ENCODE data around the gene AREL1.

AREL1 gene

DNA sequence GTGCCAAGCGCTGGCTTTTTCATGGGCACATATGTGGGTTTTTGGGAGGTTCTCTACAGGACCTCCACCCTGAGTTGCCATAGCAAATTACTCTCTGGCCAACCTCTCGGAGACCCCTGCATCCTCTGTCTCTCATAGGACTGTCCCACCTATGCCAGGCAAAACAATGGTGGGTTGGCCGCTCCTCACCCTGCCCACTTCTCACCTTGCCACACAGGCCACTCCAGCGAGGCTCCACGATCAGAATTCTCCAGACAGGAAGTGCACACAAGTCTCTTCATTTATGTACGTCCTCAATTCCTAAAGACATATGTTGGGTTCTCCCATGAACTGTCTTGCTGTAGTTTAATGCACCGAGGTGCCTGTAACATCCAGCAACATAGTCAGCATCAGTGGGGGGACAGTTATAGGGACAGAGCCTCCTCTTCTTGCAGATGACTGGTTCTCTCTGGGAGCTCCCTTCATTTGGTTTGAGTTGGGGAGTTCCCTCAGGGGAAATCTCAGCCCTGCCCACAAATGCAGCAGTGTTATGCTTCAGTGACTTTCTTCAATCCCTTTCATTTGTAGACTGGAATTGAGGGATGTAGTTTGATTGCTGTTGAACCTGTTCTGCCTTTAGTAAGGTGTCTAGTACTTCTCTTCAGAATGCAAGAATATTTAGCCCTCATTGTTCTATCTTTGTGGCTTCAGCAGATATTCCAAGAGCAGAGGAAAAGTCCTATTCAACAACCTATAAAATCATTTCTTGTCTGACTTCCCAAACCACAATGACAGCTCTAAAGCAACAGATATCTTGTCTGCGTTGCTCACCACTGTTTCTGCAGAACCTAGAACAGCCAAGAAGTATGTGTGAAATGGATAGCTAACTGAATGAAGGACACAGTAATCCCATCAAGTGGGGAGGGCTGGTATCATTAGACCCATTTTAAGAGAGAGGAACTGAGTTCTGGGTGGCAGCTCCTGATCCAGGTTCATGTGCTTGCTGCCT is 98.1 kb downstream of the AREL1 start:
- TF ChIP-seq CTCF (IDR thresholded peaks at IDR 0.05; ENCODE audit: insufficient read depth, low read length, missing control alignments), result no peak
- POLR2A ChIA-PET, result interaction anchor here (0.6 to 0.9 kb wide), 3 partner anchors 43 to 149 kb away, joined by 3 to 5 read pairs (median 4); no protein-coding TSS in a partner anchor
- DNase-seq (ENCODE audit: low read depth, low spot score), result no peak
- CTCF ChIA-PET, result interaction anchor here (0.8 to 3.1 kb wide), 20 partner anchors 8 to 246 kb away, joined by 3 to 11 read pairs (median 3); no protein-coding TSS in a partner anchor
- no peak overlapping the region for H3K4me3 ChIP-seq (ENCODE audit: low read depth, low read length)

- ChIA-PET POLR2A (interaction anchor here (1.0 to 1.9 kb wide), 2 partner anchors 21 to 150 kb away, joined by 3 to 9 read pairs; partner anchors contain the start of gene YLPM1), CTCF (interaction anchor here (0.6 to 12.5 kb wide), 34 partner anchors 8 to 244 kb away, joined by 3 to 318 read pairs (median 6); partner anchors contain the start of genes AREL1, FCF1 and YLPM1)
- no peak for DNase-seq (ENCODE audit: low read depth, low spot score)
- no peak for TF ChIP-seq CTCF (IDR thresholded peaks at IDR 0.05; ENCODE audit: insufficient read depth, low read length, missing control alignments)
- H3K4me3 ChIP-seq (ENCODE audit: low read depth, low read length), result no peak overlapping the region
Observed at GRCh38 chr14:74613211-74613914, 99.5 kb downstream of the AREL1 start.

DNA sequence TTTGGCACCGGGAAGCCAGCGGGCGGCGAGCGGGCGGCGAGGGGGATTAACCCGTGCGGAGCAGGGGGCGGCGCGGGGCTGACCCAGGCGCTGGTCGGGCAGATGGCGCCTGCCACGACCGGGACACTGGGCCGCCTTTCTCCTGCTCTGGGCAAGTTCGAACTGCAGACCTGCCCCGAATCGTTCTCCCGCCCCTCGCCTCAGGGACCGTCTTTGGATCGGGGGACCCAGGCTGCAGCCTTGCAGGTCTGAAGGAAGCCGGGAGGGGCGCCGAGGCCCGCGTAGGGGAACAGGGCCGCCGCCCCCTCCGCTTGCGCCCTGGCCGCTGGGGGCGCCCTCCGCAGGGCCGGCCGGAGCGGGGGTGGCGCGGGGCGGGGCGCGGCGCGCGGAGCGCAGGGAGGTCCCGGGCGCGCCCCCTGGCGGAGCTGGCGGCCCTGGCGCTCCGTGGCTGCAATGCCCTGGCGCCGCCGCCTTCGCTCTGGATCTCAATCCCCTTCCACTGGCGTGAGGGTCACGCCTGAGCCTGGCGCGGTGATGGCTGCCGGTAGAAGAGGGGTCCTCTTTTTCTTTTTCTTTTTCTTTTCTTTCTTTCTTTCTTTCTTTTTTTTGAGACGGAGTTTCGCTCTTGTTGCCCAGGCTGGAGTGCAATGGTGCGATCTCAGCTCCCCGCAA is 100.4 kb downstream of the AREL1 start:
- peak; percentile 73 for TF ChIP-seq CTCF (IDR thresholded peaks at IDR 0.05; ENCODE audit: insufficient read depth, low read length, missing control alignments)
- peak overlapping the region; percentile 67 for H3K4me3 ChIP-seq (ENCODE audit: low read depth, low read length)
- POLR2A ChIA-PET, result interaction anchor here (0.5 to 1.9 kb wide), 4 partner anchors 22 to 151 kb away, joined by 3 to 9 read pairs (median 4); partner anchors contain the start of gene YLPM1
- no peak for DNase-seq (ENCODE audit: low read depth, low spot score)
- CTCF ChIA-PET, result interaction anchor here (0.6 to 12.5 kb wide), 60 partner anchors 7 to 293 kb away, joined by 3 to 318 read pairs (median 4); partner anchors contain the start of genes AREL1, FCF1 and YLPM1

GRCh38 chr14:74611650-74612349 is 101.1 kb downstream of the AREL1 start, which contains the start of gene LTBP2:
TSS of gene LTBP2 (minus strand) at chr14:74612237. CDS start at chr14:74611944, 293 bp downstream.
- CTCF ChIA-PET, result interaction anchor here (0.6 to 12.5 kb wide), 52 partner anchors 7 to 294 kb away, joined by 3 to 318 read pairs (median 4); partner anchors contain the start of genes AREL1, FCF1 and YLPM1
- POLR2A ChIA-PET, result interaction anchor here (0.5 to 1.9 kb wide), 5 partner anchors 9 to 151 kb away, joined by 3 to 9 read pairs (median 3); partner anchors contain the start of gene YLPM1
- DNase-seq (ENCODE audit: low read depth, low spot score), result no peak
- no peak for TF ChIP-seq CTCF (IDR thresholded peaks at IDR 0.05; ENCODE audit: insufficient read depth, low read length, missing control alignments)
- H3K4me3 ChIP-seq (ENCODE audit: low read depth, low read length), result peak within 1 kb of the TSS; percentile 67

Data from AG04449 (cell line).